RWPE1 (cell line): ENCODE data around the gene TBC1D16.
A peak's percentile ranks its signal among the peaks of the same experiment; 100 is the strongest.

ENCODE experiments used
- CTCF ChIA-PET: fragments of 350-600 bp; sonication (Branson Sonifier 250); formaldehyde crosslinking; extraction: SDS; loops from one replicate; lab custom pipeline; 2021; lab: Yijun Ruan, JAX
- POLR2A ChIA-PET: fragments of 400-600 bp; formaldehyde crosslinking; extraction: SDS; loops from one replicate; lab custom pipeline; 2020; ENCODE audit warnings: antibody characterized with exemption; ENCODE audit not compliant: low non-redundant PET; lab: Yijun Ruan, JAX
- DNase-seq: peaks from one replicate; pipeline ENCODE4 v3.0.0; 2012; ENCODE audit warnings: low spot score
- H3K27ac ChIP-seq: fragments of 450-650 bp; 2 replicates; pipeline ENCODE4 v1.5.1; 2017
- CTCF ChIP-seq: fragments of 450-650 bp; conservative IDR thresholded peaks from 2 replicates; pipeline ENCODE4 v1.5.1; 2017; ENCODE audit warnings: low read depth, mild to moderate bottlenecking

TBC1D16 gene

GRCh38 chr17:79892457-79893241, 143.0 kb downstream of the TBC1D16 start:
- CTCF ChIA-PET, result interaction anchor here (0.5 to 0.7 kb wide), 3 partner anchors 40 to 203 kb away, joined by 3 to 5 read pairs (median 3); no protein-coding TSS in a partner anchor
- TF ChIP-seq CTCF, result no peak
- H3K27ac ChIP-seq, result no peak overlapping the region
- DNase-seq, result peak; percentile 31
- POLR2A ChIA-PET, result interaction anchor here (0.5 kb wide), 1 partner anchor 55 kb away, joined by 3 read pairs; no protein-coding TSS in a partner anchor

DNA sequence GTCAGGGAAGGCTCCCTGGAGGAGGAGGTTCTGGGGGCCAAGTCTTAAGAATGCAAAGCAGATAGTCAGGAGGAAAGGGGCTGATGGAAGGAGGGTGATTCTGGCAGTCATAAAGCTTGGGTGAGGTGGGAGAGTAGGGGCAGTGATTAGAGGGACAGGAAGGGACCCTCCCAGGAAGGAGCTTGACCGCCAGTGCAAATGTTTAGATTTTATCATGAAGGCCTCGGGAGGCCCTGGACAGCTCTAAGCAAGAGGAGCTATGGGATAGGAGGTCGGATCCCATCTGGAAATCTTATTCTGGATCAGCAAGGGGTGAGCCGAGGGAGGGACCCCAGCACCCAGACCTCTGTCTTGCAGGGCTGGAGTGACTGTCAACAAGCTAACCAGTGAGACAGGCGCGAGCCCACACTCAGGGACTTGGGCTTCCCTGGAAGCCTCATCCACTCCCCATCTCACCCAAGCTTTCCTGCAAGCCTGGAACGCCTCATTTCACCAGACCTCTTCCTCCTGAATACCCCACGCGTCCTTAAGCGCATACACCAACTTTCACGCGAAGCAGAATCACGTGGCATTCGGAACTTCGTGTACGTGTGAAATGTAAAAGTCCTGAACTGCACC, 144.4 kb downstream of the TBC1D16 start:
- no peak overlapping the region for H3K27ac ChIP-seq
- ChIA-PET POLR2A (no interaction called here), CTCF (interaction anchor here (0.5 to 0.8 kb wide), 2 partner anchors 51 to 52 kb away, joined by 3 read pairs; partner anchors contain the start of gene CBX4)
- DNase-seq, result no peak
- TF ChIP-seq CTCF, result no peak

DNA sequence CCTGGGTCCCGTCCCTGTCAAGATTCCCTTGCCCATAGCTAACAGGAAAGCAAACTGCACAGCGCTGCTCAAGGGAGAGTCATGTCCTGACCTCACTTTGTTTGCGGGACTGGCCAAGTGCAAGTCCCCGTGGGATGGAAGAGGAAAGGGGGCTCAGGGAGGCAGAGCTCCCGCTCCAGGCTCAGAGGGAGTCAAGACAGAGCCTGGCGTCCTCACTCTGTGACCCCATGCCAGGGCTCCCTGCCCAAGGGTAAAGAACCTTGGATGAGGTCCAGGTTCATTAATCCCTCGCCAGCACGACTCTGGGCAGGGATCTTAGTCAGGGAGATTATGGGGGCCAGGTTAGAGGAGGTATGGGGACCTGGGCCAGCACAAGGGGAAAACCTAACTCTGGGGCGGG, 145.0 kb downstream of the TBC1D16 start:
- no peak for TF ChIP-seq CTCF
- H3K27ac ChIP-seq, result no peak overlapping the region
- CTCF ChIA-PET, result interaction anchor here (0.6 to 0.9 kb wide), 2 partner anchors 46 to 77 kb away, joined by 3 to 4 read pairs; no protein-coding TSS in a partner anchor
- no peak for DNase-seq
- POLR2A ChIA-PET, result no interaction called here

GRCh38 chr17:79888811-79889634, 146.6 kb downstream of the TBC1D16 start:
- DNase-seq, result no peak
- H3K27ac ChIP-seq, result no peak overlapping the region
- ChIA-PET CTCF (no interaction called here), POLR2A (no interaction called here)
- no peak for TF ChIP-seq CTCF

DNA sequence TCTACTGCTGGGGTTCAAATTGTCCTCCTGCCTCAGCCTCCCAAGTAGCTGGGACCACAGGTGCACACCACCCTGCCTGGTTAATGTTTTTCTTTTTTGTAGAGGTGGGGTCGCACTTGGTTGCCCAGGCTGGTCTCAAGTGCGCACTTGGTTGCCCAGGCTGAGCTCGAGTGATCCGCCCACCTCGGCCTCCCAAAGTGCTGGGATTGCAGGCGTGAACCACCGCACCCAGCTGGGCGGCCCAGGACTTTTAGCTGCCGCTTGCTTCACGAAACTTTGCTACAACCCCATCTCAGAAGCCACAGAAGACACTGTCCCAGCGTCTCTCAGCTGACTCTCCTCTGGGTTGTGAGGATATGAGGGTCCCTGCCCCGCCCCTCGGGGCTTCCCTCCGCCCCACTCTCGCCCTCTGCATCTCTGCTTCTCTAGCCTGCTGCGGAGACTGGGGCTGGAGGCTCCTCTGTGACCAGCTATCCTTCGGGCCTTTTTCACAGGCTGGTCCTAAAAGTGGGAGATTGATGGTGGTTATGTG, 147.6 kb downstream of the TBC1D16 start:
- DNase-seq, result no peak
- no peak overlapping the region for H3K27ac ChIP-seq
- POLR2A ChIA-PET, result no interaction called here
- no peak for TF ChIP-seq CTCF
- CTCF ChIA-PET, result no interaction called here
